ENCODE measurements around the gene ALDH16A1. TPM values are rescaled to one million over a fixed set of nuclear protein-coding genes. Genes with fewer than 3 reads are reported as not detected.

Gene ALDH16A1
- total RNA-seq, 1 donor = 26.4 TPM

GRCh38 chr19:49490287-49491029 is 37.4 kb downstream of the ALDH16A1 start:
- TF ChIP-seq CTCF (IDR thresholded peaks at IDR 0.05; ENCODE audit: extremely low read depth, low read depth, low read length) = no peak
- Histone ChIP-seq H4K20me1 (ENCODE audit: insufficient read depth, low read length) (peaks cover 45% of the 10 kb centered on the region), H3K9me3 (ENCODE audit: low read depth, low read length) (no peaks in the 10 kb centered on the region), H3K4me3 (ENCODE audit: insufficient read depth, low read length) (peak overlapping the region; percentile 96), H3K27me3 (ENCODE audit: insufficient read depth, low read length) (no peaks in the 10 kb centered on the region), H3K27ac (ENCODE audit: low read depth, low read length) (peak overlapping the region; percentile 27), H3K36me3 (ENCODE audit: insufficient read depth, low read length) (peaks cover 47% of the 10 kb centered on the region), H3K4me1 (ENCODE audit: insufficient read depth, low read length) (peaks cover 13% of the 10 kb centered on the region), H3K4me2 (ENCODE audit: insufficient read depth, low read length) (peak overlapping the region; percentile 85), H3K79me2 (ENCODE audit: insufficient read depth, low read length) (peaks cover 38% of the 10 kb centered on the region), H2AFZ (ENCODE audit: low read length) (no peak overlapping the region)
- no peak for DNase-seq (ENCODE audit: insufficient read length, low spot score, missing footprints)

- H3K79me2 ChIP-seq (ENCODE audit: insufficient read depth, low read length) = peaks cover 38% of the 10 kb centered on the region
- H3K9me3 ChIP-seq (ENCODE audit: low read depth, low read length) = no peaks in the 10 kb centered on the region
- H4K20me1 ChIP-seq (ENCODE audit: insufficient read depth, low read length) = peaks cover 45% of the 10 kb centered on the region
- no peak overlapping the region for H3K4me2 ChIP-seq (ENCODE audit: insufficient read depth, low read length)
- no peak overlapping the region for H3K27ac ChIP-seq (ENCODE audit: low read depth, low read length)
- peaks cover 13% of the 10 kb centered on the region for H3K4me1 ChIP-seq (ENCODE audit: insufficient read depth, low read length)
- no peak overlapping the region for H3K4me3 ChIP-seq (ENCODE audit: insufficient read depth, low read length)
- peak; percentile 52 for DNase-seq (ENCODE audit: insufficient read length, low spot score, missing footprints)
- H2AFZ ChIP-seq (ENCODE audit: low read length) = no peak overlapping the region
- TF ChIP-seq CTCF (IDR thresholded peaks at IDR 0.05; ENCODE audit: extremely low read depth, low read depth, low read length) = no peak
- H3K27me3 ChIP-seq (ENCODE audit: insufficient read depth, low read length) = no peaks in the 10 kb centered on the region
- H3K36me3 ChIP-seq (ENCODE audit: insufficient read depth, low read length) = peaks cover 47% of the 10 kb centered on the region
Observed at GRCh38 chr19:49491030-49491803, 38.2 kb downstream of the ALDH16A1 start.

GRCh38 chr19:49491804-49492572 is 39.0 kb downstream of the ALDH16A1 start:
- Histone ChIP-seq H3K4me1 (ENCODE audit: insufficient read depth, low read length) (peaks cover 13% of the 10 kb centered on the region), H2AFZ (ENCODE audit: low read length) (no peak overlapping the region), H4K20me1 (ENCODE audit: insufficient read depth, low read length) (peaks cover 45% of the 10 kb centered on the region), H3K4me3 (ENCODE audit: insufficient read depth, low read length) (no peak overlapping the region), H3K4me2 (ENCODE audit: insufficient read depth, low read length) (no peak overlapping the region), H3K79me2 (ENCODE audit: insufficient read depth, low read length) (peaks cover 46% of the 10 kb centered on the region), H3K27ac (ENCODE audit: low read depth, low read length) (no peak overlapping the region), H3K27me3 (ENCODE audit: insufficient read depth, low read length) (no peaks in the 10 kb centered on the region), H3K36me3 (ENCODE audit: insufficient read depth, low read length) (peaks cover 47% of the 10 kb centered on the region), H3K9me3 (ENCODE audit: low read depth, low read length) (no peaks in the 10 kb centered on the region)
- DNase-seq (ENCODE audit: insufficient read length, low spot score, missing footprints) = no peak
- TF ChIP-seq CTCF (IDR thresholded peaks at IDR 0.05; ENCODE audit: extremely low read depth, low read depth, low read length) = no peak

Measured in osteoblast (primary cell).